Parathyroid adenoma (tissue), 2 donors: ENCODE measurements around the gene ARPP21.

Source experiments
- H2AFZ ChIP-seq: fragments of 300-600 bp; sonication (generic); one replicate; pipeline ENCODE4 v1.7.0; 2017; ENCODE audit warnings: antibody characterized with exemption, mild to moderate bottlenecking
- H3K27ac ChIP-seq: fragments of 300-600 bp; sonication (generic); one replicate; pipeline ENCODE4 v1.7.0; 2017
- H3K27me3 ChIP-seq: fragments of 300-600 bp; sonication (generic); one replicate; pipeline ENCODE4 v1.7.0; 2017; ENCODE audit warnings: low read length; ENCODE audit not compliant: control insufficient read depth, insufficient read depth
- H3K36me3 ChIP-seq: fragments of 300-600 bp; sonication (generic); one replicate; pipeline ENCODE4 v1.7.0; 2017; ENCODE audit warnings: low read length; ENCODE audit not compliant: control insufficient read depth, insufficient read depth
- H3K4me1 ChIP-seq: fragments of 300-600 bp; sonication (generic); one replicate; pipeline ENCODE4 v1.7.0; 2017; ENCODE audit warnings: control low read depth
- H3K4me2 ChIP-seq: fragments of 300-600 bp; sonication (generic); one replicate; pipeline ENCODE4 v1.7.0; 2017; ENCODE audit warnings: low read length
- H3K4me3 ChIP-seq: fragments of 300-600 bp; sonication (generic); one replicate; pipeline ENCODE4 v1.7.0; 2017; ENCODE audit warnings: low read depth, low read length
- H3K79me2 ChIP-seq: fragments of 300-600 bp; sonication (generic); one replicate; pipeline ENCODE4 v1.7.0; 2017; ENCODE audit warnings: control low read depth
- H3K9ac ChIP-seq: fragments of 300-600 bp; sonication (generic); one replicate; pipeline ENCODE4 v1.7.0; 2017; ENCODE audit warnings: mild to moderate bottlenecking
- H3K9me3 ChIP-seq: fragments of 300-600 bp; sonication (generic); one replicate; pipeline ENCODE4 v1.7.0; 2017; ENCODE audit warnings: low read length; ENCODE audit not compliant: control insufficient read depth
- TF ChIP-seq, protein P1 (sequence below): fragments of 300-600 bp; sonication (generic); IDR thresholded peaks from one replicate; pipeline ENCODE4 v1.7.0; 2017; ENCODE audit warnings: antibody characterized with exemption, mild to moderate bottlenecking
- donor health status: primary hyperparathyroidism.

The ARPP21 gene

DNA sequence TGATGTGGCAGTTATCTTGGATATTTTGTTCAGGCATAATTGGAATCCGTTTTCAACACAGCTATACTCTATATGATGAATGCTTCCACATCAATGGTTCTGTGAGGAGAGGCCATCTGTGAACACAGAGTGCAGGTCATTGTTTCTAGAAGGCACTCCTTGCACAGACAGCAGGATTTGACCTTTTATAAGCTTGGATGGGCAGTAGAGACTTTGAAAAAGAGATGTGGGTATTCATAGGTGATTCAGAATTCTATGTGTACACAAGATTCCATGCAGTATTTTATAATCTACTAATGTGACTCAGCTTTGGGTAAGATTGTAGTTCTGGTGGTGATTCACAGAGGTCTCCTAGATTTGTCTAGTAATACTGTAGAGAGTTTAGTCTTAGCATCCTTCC, 12.5 kb downstream of the ARPP21 start:
- Histone ChIP-seq H3K36me3 (no peaks in the 10 kb centered on the region), H3K27me3 (no peaks in the 10 kb centered on the region), H3K79me2 (no peaks in the 10 kb centered on the region), H3K4me3 (no peak overlapping the region), H3K4me2 (no peak overlapping the region), H3K27ac (no peak overlapping the region), H3K4me1 (no peaks in the 10 kb centered on the region), H2AFZ (no peak overlapping the region), H3K9me3 (no peaks in the 10 kb centered on the region), H3K9ac (no peak overlapping the region)
- TF ChIP-seq, protein P1, sequence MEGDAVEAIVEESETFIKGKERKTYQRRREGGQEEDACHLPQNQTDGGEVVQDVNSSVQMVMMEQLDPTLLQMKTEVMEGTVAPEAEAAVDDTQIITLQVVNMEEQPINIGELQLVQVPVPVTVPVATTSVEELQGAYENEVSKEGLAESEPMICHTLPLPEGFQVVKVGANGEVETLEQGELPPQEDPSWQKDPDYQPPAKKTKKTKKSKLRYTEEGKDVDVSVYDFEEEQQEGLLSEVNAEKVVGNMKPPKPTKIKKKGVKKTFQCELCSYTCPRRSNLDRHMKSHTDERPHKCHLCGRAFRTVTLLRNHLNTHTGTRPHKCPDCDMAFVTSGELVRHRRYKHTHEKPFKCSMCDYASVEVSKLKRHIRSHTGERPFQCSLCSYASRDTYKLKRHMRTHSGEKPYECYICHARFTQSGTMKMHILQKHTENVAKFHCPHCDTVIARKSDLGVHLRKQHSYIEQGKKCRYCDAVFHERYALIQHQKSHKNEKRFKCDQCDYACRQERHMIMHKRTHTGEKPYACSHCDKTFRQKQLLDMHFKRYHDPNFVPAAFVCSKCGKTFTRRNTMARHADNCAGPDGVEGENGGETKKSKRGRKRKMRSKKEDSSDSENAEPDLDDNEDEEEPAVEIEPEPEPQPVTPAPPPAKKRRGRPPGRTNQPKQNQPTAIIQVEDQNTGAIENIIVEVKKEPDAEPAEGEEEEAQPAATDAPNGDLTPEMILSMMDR: no peak

DNA sequence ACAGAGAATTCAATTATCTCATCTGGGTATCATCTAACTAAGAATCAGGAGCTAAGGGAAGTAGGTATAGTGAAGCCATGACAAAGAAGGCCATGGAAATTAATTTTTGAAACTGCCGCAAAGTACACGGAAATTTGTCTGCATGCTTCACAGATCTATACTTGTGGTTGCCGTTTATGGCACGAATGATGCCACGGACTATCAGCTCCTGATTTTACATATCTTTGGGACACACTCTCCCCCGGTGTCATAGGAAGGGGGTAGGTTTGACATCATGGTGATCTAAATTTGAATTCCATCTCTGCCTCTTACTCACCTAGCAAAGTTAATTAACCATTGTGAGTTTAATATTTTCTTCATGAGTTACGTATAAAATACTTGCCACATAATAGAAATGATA, 14.0 kb downstream of the ARPP21 start:
- Histone ChIP-seq H2AFZ (no peak overlapping the region), H3K36me3 (no peaks in the 10 kb centered on the region), H3K9me3 (no peaks in the 10 kb centered on the region), H3K27ac (no peak overlapping the region), H3K4me2 (no peak overlapping the region), H3K4me3 (no peak overlapping the region), H3K27me3 (no peaks in the 10 kb centered on the region), H3K9ac (no peak overlapping the region), H3K4me1 (no peaks in the 10 kb centered on the region), H3K79me2 (no peaks in the 10 kb centered on the region)
- TF ChIP-seq, protein P1: no peak

DNA sequence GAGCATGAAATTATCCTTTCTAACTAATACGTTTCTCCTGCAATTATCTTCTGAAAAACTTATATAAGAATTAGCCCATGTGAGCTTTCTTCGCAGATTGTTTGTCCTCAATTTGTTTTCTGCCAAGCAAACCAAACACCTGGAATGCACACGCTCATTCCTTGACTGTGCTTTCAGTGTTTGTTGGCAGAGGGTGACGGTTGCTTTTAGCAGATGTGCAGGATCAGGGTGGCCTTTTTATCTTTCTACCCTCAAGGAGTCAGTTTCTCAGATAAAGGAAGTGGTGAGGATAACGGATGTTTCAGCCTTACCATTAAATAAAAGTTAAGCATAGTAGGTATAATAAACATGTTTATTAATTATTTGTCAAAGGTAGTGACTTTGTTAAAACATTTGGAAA, 15.2 kb downstream of the ARPP21 start:
- no peaks in the 10 kb centered on the region for H3K79me2 ChIP-seq
- no peaks in the 10 kb centered on the region for H3K4me1 ChIP-seq
- H3K9ac ChIP-seq: no peak overlapping the region
- no peak overlapping the region for H3K4me3 ChIP-seq
- H3K4me2 ChIP-seq: no peak overlapping the region
- no peak overlapping the region for H3K27ac ChIP-seq
- H3K36me3 ChIP-seq: no peaks in the 10 kb centered on the region
- TF ChIP-seq, protein P1: no peak
- H2AFZ ChIP-seq: no peak overlapping the region
- no peaks in the 10 kb centered on the region for H3K9me3 ChIP-seq
- H3K27me3 ChIP-seq: no peaks in the 10 kb centered on the region

DNA sequence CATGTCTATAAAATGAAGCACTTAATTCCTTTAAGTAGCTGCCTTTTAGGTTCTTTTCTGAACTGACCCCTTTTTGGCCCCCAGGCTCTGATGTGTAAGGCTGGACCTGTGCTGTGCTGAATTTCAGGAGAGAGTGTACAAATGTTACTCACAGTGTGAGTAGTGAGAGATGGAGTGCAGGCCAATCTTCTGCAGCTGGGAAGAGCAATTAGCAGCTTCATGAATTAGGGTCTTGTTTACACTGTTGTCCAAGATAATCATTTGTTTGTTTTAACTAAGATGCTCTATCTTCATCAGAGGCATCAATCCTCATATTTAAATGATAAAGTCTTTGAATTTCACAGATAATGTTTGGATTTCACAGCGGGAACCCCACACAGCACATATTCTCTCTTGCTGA, 19.4 kb downstream of the ARPP21 start:
- Histone ChIP-seq H3K27ac (no peak overlapping the region), H3K27me3 (no peaks in the 10 kb centered on the region), H3K4me3 (no peak overlapping the region), H3K36me3 (no peaks in the 10 kb centered on the region), H3K9me3 (no peaks in the 10 kb centered on the region), H3K9ac (no peak overlapping the region), H3K4me1 (no peaks in the 10 kb centered on the region), H3K79me2 (no peaks in the 10 kb centered on the region), H3K4me2 (no peak overlapping the region), H2AFZ (no peak overlapping the region)
- TF ChIP-seq, protein P1: no peak

DNA sequence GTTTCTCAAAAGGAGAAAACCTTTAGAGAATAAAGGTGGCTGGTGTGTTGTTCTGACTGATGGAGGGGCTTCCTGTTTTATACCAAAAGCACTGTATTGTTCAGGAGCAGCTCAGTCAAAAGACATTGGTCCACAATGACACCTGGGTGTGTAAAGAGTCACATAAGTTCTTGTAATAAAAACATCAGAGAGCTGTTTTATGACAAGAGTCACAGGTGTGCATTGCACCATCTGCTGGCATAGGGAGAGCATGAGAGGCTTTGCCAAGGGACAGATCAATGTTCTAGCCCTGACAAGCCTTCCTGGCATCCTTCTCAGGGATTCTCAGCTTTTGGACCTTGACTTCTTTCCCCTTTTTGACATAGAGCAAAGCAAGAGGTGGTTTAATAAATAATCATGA, 20.4 kb downstream of the ARPP21 start:
- H3K4me3 ChIP-seq: no peak overlapping the region
- TF ChIP-seq, protein P1: no peak
- H3K4me1 ChIP-seq: no peaks in the 10 kb centered on the region
- no peak overlapping the region for H2AFZ ChIP-seq
- H3K4me2 ChIP-seq: no peak overlapping the region
- no peak overlapping the region for H3K27ac ChIP-seq
- H3K9ac ChIP-seq: no peak overlapping the region
- H3K27me3 ChIP-seq: no peaks in the 10 kb centered on the region
- no peaks in the 10 kb centered on the region for H3K36me3 ChIP-seq
- H3K9me3 ChIP-seq: no peaks in the 10 kb centered on the region
- H3K79me2 ChIP-seq: no peaks in the 10 kb centered on the region
